ENCODE results near the gene ATP2A2.
"Not testable (repeated sequence)": the region's sequence is repeated elsewhere in the genome, so short reads cannot be mapped to it uniquely, and the experiment has no call there.

ATP2A2 gene

DNA sequence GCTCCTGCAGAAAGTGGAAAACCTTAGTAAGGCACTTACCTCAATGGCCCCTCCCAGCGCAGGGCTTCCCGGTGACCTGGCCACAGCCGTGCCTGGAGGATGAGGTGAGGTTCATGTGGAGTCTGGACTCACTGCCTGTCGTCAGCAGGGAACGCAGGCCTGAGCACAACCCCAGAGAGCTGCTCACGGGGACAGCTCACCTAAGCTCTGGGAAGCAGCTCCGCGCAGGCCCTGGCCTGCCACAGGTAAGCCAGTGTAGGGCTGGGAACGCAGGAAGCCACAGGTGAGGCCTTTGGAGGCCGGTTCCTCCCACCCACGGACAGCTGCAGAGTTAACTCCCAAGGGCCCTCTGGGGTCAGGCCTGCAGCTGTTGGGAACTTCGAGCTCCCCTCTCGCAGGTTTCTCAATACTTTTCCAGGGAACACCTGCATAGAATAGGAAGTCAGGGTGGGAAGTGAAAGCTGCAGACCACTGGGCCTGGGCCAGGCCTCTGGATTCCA is 89.7 kb downstream of the ATP2A2 start:
- DNase-seq, result no peak

DNA sequence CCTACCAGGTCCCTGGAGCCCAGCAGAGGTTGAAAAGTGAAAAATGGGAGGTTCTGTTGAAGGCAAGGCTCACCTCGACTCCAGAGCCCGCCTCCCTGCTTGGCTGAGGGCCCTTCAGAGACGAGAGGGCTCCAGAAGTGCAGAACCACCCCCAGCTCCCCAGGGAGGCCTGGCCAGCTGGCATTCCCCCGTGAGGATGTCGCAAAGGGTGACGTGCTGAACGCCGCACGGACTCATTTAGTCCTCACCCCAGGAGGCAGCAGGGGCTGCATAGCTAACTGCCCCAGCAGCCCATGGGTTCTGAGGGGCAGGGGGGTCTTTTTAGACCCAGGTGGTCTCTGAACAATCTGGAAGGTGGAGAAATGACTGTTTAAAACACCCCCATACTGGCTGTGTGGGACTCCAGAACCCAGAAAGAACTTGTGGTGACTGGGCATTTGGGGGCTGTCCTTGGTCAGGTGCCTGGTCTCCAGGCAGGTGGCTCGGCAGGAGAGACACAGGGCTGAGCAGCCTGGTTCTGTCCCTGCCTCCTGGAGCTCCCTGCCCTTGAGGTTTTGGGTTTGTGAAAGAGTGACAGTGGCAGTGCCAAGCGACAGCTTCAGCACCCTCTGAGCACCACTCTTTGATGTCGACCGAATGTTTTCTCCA is 90.5 kb downstream of the ATP2A2 start:
- DNase-seq, result no peak

DNA sequence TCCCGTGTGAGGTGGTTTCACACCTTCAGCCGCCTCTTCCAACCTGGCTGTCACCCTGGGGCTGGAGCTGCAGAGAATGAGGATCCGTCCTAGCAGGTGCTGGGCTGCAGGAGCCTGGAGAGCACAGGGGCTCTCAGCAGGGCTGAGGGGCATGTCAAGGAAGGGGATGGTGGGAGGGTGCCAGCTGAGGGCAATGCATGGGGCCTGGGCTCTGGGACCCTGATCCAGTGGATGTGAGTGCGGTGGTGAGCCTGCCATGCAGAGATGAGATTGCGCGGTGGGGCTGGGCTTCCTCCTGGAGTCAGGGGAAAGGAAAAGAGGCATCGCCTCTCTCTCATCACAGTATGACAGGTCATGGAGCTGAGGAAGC is 91.0 kb downstream of the ATP2A2 start:
- no peak for DNase-seq

DNA sequence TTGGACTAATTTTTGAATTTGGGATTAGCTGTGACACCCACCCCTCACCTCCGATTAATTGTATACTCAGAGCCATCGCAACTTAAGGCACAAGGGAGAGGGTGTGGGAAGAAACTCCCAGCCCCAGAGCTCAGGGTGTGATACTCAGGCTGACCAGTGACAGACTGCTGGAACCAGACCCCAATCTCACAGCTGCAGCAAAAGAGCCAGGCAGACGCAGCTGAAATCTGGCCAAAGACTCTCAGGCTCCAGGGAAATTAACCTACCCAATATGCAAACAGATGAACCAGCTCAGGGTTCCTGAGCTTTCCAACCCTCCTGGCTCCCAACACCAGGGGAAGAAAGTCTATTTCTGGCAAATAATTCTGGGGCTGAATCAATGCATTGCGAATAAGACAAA is 92.0 kb downstream of the ATP2A2 start:
- no peak for DNase-seq

DNA sequence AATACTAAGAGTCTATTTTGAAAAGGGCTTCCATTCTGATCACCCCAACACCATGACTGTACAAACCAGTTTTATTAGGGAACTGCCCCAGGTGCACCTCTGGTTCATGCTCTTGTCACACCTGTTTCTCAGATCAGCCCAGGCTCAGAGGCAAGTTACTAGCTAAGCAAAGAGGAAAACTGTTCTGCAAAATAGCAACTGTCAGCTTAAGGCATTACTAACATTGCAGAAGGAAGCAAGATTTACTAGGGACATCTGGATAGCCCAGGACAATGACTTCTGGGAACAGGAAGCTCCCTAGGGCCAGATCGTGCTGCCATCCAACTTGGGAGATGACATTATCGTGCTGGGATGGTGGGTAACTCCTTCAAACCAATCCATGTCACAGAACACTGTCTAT is 92.4 kb downstream of the ATP2A2 start:
- no peak for DNase-seq

DNA sequence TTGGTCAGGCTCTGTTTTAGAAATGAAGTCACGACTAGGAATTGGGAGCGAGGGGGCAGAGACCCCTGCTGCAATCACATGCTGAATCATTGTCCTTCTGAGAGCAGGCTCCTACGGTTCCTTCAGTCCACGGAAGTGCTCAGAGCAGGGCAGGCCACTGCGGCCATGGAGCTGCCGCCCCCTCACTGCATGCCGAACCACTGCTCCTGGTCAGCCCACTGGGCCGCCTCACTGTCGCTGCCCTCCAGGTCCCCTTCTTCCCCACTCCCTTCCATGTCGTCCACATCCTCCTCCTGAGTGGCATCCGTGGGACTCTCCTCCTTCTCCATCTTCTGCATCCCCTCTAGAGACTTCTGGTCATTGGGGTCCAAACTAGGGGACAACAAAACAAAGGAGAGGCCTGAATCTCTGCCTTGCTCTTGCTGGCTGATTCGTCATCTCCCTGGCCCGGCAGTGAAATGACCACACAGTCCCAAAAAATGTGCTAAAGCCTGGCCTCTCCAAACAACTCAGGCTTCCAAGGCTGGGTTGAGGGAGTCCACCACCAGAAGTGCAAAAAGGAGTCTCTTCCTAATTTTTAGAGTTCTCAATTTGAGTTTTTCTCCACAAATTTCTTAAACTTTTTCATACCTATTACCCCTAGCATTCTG is 93.0 kb downstream of the ATP2A2 start:
- DNase-seq, result no peak

DNA sequence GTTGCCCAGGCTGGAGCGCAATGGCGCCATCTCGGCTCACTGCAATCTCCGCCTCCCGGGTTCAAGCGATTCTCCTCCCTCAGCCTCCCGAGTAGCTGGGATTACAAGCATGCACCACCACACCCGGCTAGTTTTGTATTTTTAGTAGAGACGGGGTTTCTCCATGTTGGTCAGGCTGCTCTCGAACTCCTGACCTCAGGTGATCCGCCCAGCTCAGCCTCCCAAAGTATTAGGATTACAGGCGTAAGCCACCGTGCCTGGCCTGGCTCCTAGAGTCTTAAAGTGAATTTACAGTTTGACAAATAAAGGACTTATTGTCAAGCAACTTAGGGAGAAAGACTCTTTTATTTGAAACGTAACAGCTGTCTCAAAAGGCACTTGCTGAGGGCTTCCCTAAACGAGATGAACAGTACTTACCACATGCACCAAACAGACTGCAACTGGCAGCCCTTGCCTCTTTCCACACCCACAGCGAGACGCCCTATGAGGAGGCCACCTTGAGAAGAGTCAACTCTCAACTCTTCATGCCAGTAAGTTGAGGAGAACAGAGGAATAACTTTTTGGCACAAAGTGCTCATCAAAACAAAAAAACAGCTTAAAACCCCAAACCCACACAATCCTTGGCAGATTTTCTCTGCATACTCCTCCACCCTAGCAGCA is 97.2 kb downstream of the ATP2A2 start:
- DNase-seq, result not testable (repeated sequence)

DNA sequence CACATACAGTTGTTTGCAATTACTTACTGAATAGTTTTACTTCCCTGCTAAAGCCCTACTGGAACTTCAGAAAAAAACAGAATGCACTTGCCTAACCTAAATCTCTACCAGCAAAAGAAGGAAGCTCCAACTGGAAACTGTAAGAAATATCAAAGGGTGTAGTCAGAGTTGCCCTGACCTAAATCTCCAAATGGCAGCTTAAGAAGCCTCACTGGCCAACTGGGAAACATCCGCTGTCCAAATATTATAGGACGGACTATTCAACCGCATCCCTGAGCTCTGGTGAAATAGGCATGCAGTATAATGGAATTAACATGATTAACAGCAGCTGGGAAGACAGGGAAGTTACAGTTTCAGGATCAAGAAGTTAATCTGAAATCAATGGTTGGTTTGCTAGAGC is 98.2 kb downstream of the ATP2A2 start:
- no peak for DNase-seq

DNA sequence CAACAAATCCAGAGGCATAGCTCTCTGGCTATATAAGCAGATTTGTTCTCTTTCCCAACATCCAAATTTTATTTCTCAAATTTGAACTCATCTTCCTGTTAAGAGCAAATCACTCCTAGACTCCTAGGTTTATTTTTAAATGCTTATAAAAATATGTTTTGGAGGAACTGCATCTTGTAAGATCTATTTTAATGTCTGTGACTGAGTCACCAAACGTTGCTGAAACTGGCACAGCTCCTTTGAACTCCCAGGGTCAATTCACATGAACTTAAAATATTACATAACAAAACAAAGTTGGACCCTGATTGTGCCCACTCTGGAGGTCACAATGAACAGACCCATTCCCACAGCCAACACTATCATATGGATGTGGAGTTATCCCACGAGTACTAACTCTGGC is 98.6 kb downstream of the ATP2A2 start:
- no peak for DNase-seq

DNA sequence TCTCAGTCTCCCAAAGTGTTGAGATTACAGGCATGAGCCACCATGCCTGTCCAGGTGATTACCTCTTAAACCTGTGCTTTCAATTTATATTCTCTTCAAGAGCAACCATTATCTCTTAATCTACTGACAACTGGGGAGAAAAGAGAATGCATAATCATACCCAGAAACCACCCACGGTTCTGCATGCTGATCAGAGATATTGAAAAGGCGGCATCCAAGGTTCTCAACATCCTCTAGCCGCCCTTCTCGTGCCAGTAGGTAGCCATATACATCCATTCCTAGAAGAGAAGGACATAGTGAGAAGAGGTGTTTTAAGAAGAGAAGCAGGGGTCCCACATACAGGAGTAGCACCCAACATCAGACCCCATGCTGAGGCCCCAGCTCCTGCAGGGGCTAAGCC is 101.6 kb downstream of the ATP2A2 start:
- no peak for DNase-seq
